OCI-LY3 (cell line): ENCODE data around the gene PIK3C3.
"Not testable (repeated sequence)": the region's sequence is repeated elsewhere in the genome, so short reads cannot be mapped to it uniquely, and the experiment has no call there.

Experiments
- H2AFZ ChIP-seq: fragments of 200-600, 300-600 bp; shearing (Covaris generic); 2 replicates; pipeline ENCODE4 v1.6.0; 2014; ENCODE audit warnings: antibody characterized with exemption, low read depth, low read length
- H3K27ac ChIP-seq: fragments of 200-600, 300-600 bp; sonication (generic); 2 replicates; pipeline ENCODE4 v1.5.1; 2014; ENCODE audit warnings: mild to moderate bottlenecking, low read length, moderate library complexity, mixed read lengths
- H3K27me3 ChIP-seq: fragments of 200-600, 300-600 bp; sonication (generic); 2 replicates; pipeline ENCODE4 v1.6.1; 2014; ENCODE audit warnings: low read depth, low read length, mixed read lengths
- H3K36me3 ChIP-seq: fragments of 200-600, 300-600 bp; sonication (generic); replicated peaks from 2 replicates; pipeline ENCODE3; 2014; ENCODE audit warnings: low read depth, low read length, mixed read lengths
- H3K4me1 ChIP-seq: fragments of 300-600, 200-600 bp; sonication (generic); 2 replicates; pipeline ENCODE4 v1.6.1; 2014; ENCODE audit warnings: low read length, mixed read lengths
- H3K4me2 ChIP-seq: fragments of 200-600, 300-600 bp; sonication (generic); 2 replicates; pipeline ENCODE4 v1.6.1; 2014; ENCODE audit warnings: low read length, mixed read lengths
- H3K4me3 ChIP-seq: fragments of 300-600, 200-600 bp; sonication (generic); 2 replicates; pipeline ENCODE4 v1.5.1; 2014; ENCODE audit warnings: antibody characterized with exemption, mild to moderate bottlenecking, low read length, moderate library complexity
- H3K79me2 ChIP-seq: fragments of 300-600, 200-600 bp; shearing (Covaris generic); 2 replicates; pipeline ENCODE4 v1.6.1; 2014; ENCODE audit warnings: mild to moderate bottlenecking, low read length, mixed read lengths
- H3K9ac ChIP-seq: fragments of 300-600, 200-600 bp; shearing (Covaris generic); 2 replicates; pipeline ENCODE4 v1.6.0; 2014; ENCODE audit warnings: mild to moderate bottlenecking, low read length, moderate library complexity
- H3K9me3 ChIP-seq: fragments of 200-600, 300-600 bp; shearing (Covaris generic); 2 replicates; pipeline ENCODE4 v1.6.1; 2014; ENCODE audit warnings: low read length, mixed read lengths; ENCODE audit not compliant: insufficient read depth
- H4K20me1 ChIP-seq: fragments of 200-600, 300-600 bp; sonication (generic); 2 replicates; pipeline ENCODE4 v1.6.1; 2016; ENCODE audit warnings: low read length, mixed read lengths; ENCODE audit not compliant: insufficient read depth
- CTCF ChIP-seq: fragments of 200-600, 300-600 bp; sonication (generic); IDR thresholded peaks from 2 replicates; pipeline ENCODE4 v1.5.1; 2014; ENCODE audit warnings: antibody characterized with exemption, low read length, low read depth
- EZH2phosphoT487 ChIP-seq: fragments of 200-600 bp; shearing (Covaris generic); IDR thresholded peaks from 2 replicates; pipeline ENCODE4 v1.6.1; 2018; ENCODE audit warnings: antibody characterized with exemption, mixed run types, low read depth

Gene PIK3C3

GRCh38 chr18:42005782-42006181 is 50.7 kb downstream of the PIK3C3 start:
- Histone ChIP-seq H3K9me3 (no peaks in the 10 kb centered on the region), H3K27ac (no peak overlapping the region), H3K79me2 (no peaks in the 10 kb centered on the region), H3K27me3 (no peaks in the 10 kb centered on the region), H2AFZ (no peak overlapping the region), H3K4me3 (no peak overlapping the region), H3K9ac (no peak overlapping the region), H4K20me1 (no peaks in the 10 kb centered on the region), H3K4me2 (no peak overlapping the region), H3K36me3 (peaks cover 71% of the 10 kb centered on the region), H3K4me1 (0 out of 2 replicates have a peak, but pooled peaks cover 4% of the 10 kb centered on the region)
- TF ChIP-seq CTCF (no peak), EZH2phosphoT487 (no peak)

DNA sequence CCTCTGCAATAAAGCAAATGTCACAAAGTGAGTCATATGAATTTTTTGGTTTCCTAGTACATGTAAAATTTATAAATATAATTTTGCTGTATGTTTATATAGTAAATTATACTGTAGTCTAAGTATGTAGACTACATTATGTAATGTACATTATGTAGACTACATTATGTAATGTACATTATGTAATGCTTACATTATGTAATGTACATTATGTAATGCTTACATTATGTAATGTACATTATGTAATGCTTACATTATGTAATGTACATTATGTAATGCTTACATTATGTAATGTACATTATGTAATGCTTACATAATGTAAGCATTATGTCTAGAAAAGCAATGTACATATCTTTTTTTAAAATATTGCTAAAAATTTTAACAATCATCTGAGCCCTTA is 54.4 kb downstream of the PIK3C3 start:
- not testable (repeated sequence) for H4K20me1 ChIP-seq, H3K9ac ChIP-seq, H3K4me2 ChIP-seq, H2AFZ ChIP-seq, H3K79me2 ChIP-seq, H3K4me1 ChIP-seq, H3K9me3 ChIP-seq, H3K27me3 ChIP-seq, H3K4me3 ChIP-seq, H3K27ac ChIP-seq
- peaks cover 60% of the 10 kb centered on the region for H3K36me3 ChIP-seq

DNA sequence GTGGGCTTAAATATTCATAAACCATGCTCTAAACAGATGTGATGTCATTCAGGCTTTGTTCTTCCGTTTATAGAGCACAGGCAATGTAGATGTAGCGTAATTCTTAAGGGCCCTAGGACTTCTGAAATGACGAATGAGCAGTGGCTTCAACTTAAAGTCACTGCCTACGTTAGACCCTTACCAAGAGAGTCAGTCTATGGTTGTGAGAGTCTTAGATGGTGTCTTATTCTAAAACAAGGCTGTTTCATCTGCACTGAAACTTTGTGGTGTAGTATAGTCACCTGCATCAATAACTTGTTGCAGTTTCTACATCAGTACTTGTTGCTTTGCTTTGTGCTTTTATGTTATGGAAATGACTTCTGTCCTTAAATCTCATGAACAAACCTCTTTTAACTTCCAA is 56.0 kb downstream of the PIK3C3 start:
- Histone ChIP-seq H3K4me1 (0 out of 2 replicates have a peak, but pooled peaks cover 4% of the 10 kb centered on the region), H3K27ac (no peak overlapping the region), H4K20me1 (no peaks in the 10 kb centered on the region), H3K9me3 (no peaks in the 10 kb centered on the region), H3K36me3 (peaks cover 51% of the 10 kb centered on the region), H3K4me3 (no peak overlapping the region), H3K4me2 (no peak overlapping the region), H2AFZ (no peak overlapping the region), H3K9ac (no peak overlapping the region), H3K79me2 (no peaks in the 10 kb centered on the region), H3K27me3 (no peaks in the 10 kb centered on the region)
- TF ChIP-seq CTCF (no peak), EZH2phosphoT487 (no peak)

GRCh38 chr18:42018831-42019230 is 63.8 kb downstream of the PIK3C3 start:
- no peak overlapping the region for H3K4me2 ChIP-seq
- no peak overlapping the region for H3K27ac ChIP-seq
- 0 out of 2 replicates have a peak, but pooled peaks cover 1% of the 10 kb centered on the region for H4K20me1 ChIP-seq
- H3K9me3 ChIP-seq: no peaks in the 10 kb centered on the region
- no peaks in the 10 kb centered on the region for H3K27me3 ChIP-seq
- H3K9ac ChIP-seq: no peak overlapping the region
- no peaks in the 10 kb centered on the region for H3K79me2 ChIP-seq
- H3K4me1 ChIP-seq: peaks cover 3% of the 10 kb centered on the region
- H2AFZ ChIP-seq: no peak overlapping the region
- H3K36me3 ChIP-seq: peaks cover 46% of the 10 kb centered on the region
- TF ChIP-seq EZH2phosphoT487 (no peak), CTCF (no peak)
- no peak overlapping the region for H3K4me3 ChIP-seq

GRCh38 chr18:42024131-42024530 is 69.1 kb downstream of the PIK3C3 start:
- H3K27ac ChIP-seq: no peak overlapping the region
- H3K36me3 ChIP-seq: peaks cover 28% of the 10 kb centered on the region
- no peak overlapping the region for H3K4me3 ChIP-seq
- TF ChIP-seq EZH2phosphoT487: no peak
- TF ChIP-seq CTCF: no peak
- no peak overlapping the region for H2AFZ ChIP-seq
- peaks cover 43% of the 10 kb centered on the region for H3K4me1 ChIP-seq
- no peak overlapping the region for H3K9ac ChIP-seq
- H3K27me3 ChIP-seq: no peaks in the 10 kb centered on the region
- no peaks in the 10 kb centered on the region for H3K9me3 ChIP-seq
- H4K20me1 ChIP-seq: peaks cover 18% of the 10 kb centered on the region
- H3K4me2 ChIP-seq: peak overlapping the region; percentile 19
- no peaks in the 10 kb centered on the region for H3K79me2 ChIP-seq
